Suppressor macrophage treated with lipopolysaccharide for 1 hour (primary cell): ENCODE data around the gene CCDC127.
"Not testable (repeated sequence)": the region's sequence is repeated elsewhere in the genome, so short reads cannot be mapped to it uniquely, and the experiment has no call there.

ENCODE experiments used
- DNase-seq, 3 donors: peaks; one replicate each; pipeline ENCODE4 v3.0.0-alpha.2; 2020 to 2022

The CCDC127 gene

GRCh38 chr5:201672-202071 is 16.3 kb downstream of the CCDC127 start:
- DNase-seq = no peak

GRCh38 chr5:200985-201384 is 17.0 kb downstream of the CCDC127 start:
- DNase-seq = no peak

DNA sequence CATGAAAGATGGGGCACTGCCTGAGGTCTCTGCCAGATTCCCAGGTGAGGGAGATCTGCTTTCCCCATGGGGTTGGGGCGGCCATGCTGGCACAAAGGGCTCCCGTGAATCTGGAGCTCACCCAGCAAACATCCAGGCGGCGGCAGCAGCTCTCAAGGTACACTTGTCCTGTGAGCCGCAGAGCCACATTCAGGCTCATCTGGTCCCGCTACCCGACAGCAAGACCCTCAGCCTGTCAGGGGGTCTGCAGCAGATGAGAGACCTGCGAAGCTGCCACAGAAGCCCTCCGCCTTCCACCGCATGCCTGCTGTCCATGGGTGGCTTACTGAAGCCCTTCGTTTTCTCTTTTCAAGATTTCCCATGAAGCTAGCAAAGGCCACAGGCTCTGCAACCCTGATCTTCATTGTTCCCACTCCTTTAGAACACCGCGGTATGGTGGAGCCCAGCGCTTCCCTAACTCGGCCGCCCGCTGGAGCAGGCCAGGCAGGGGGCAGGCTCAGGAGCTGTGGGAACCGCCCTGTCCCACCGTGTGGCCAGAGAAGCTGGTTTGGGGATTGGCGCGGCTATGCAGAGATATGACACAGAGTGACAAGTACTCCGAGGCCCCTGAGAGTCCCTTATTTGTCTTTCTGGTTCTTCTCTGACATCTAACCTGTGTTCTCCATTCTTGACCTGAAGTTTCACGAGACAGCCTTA is 17.9 kb downstream of the CCDC127 start:
- no peak for DNase-seq

- DNase-seq = no peak
Observed at GRCh38 chr5:199197-199949, 18.6 kb downstream of the CCDC127 start.

- no peak for DNase-seq
Observed at GRCh38 chr5:198516-199196, 19.3 kb downstream of the CCDC127 start.

- DNase-seq = no peak
Observed at GRCh38 chr5:197892-198489, 20.0 kb downstream of the CCDC127 start.

- not testable (repeated sequence) for DNase-seq
Observed at GRCh38 chr5:197031-197430, 20.9 kb downstream of the CCDC127 start.

DNA sequence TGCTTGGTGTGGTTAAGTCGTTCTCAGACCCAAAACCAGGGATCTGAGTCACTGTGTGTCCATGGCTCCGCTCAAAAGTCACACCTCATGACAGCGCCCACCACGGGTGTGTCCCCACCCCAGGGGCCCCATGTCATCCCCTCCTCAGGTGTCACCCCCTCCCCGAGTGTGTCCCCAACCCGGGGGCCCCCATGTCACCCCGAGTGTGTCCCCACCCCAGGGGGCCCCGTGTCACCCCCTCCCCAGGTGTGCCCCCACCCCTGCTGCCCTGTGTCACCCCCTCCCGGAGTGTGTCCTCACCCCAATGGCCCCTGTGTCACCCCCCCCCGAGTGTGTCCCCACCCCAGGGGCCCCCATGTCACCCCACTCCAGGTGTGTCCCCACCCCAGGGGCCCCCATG is 21.6 kb downstream of the CCDC127 start:
- DNase-seq = no peak

- DNase-seq = peak in 1 of 3 donors; percentile 8
Observed at GRCh38 chr5:195401-196160, 22.4 kb downstream of the CCDC127 start.

GRCh38 chr5:194603-195209 is 23.2 kb downstream of the CCDC127 start:
- no peak for DNase-seq

- no peak for DNase-seq
Observed at GRCh38 chr5:194102-194501, 23.9 kb downstream of the CCDC127 start.

- no peak for DNase-seq
Observed at GRCh38 chr5:192970-193831, 24.8 kb downstream of the CCDC127 start.

- DNase-seq = no peak
Observed at GRCh38 chr5:192691-192969, 25.3 kb downstream of the CCDC127 start.

DNA sequence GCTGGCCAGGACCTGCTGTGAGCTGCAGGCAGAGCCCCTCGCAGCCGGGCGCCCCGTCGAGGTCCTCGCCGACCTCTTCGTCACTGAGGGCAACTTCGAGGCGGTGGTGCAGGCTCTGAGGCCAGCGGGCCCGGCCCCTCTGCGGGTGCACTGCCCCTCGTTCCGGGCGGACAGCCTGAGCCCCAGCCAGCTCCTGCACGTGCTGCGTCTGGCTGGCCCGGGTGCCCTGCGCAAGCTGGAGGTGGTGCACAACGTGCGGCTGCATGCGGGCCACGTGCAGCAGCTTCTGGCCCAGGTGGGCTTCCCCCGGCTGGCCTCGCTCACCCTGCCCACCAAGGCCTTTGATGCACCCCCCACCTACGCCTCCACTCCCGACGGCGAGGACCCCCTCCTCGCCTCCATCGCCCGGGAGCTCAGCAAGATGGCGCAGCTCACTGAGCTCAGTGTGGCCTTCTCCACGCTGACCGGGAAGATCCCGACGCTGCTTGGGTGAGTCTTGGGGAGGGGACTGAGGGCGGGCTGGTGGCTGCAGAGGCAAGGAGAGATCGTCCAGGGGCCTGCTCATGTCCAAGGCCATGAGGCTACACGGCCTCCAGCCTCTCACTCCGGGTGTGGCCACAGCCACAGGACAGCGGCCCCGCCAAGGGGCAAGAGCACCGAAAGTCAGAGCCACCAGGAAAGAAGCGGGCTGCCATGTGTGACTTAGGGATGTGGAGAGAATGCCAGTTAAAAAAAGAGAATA is 25.8 kb downstream of the CCDC127 start:
- no peak for DNase-seq

- no peak for DNase-seq
Observed at GRCh38 chr5:191036-191948, 26.7 kb downstream of the CCDC127 start, which contains the start of gene LRRC14B. Gene LRRC14B (plus strand): TSS chr5:191495. CDS start chr5:191539, 44 bp downstream.

DNA sequence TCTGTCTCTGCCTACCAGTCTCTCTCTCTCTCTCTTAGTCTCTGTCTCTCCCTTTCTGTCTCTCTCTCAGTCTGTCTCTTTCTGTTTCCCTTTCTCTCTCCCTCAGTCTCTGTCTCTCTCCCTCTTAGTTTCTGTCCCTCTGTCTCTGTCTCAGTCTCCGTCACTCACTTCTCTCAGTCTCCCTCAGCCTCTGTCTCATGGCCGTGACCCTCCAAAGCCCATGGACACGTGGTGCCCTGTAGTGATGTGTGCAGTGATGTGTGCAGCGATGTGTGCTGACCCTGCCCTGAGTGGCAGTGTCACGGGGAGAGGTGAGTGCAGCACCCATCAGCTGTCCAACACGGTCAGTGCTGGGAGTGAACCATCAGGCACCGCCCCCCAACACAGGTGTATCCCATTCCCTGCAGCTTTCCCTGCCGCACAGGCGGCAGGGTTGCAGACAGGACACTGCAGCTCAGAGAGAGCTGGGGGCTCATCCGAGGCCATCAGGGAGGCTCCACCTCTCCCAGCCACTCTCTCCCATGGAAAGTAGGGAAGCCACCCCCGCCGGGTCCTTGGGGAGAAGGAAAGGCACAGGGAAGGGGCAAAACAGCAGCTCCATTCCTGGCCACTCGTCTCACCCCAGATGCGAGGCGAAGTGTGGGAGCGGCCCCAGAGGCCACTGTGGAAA is 27.5 kb downstream of the CCDC127 start:
- DNase-seq = no peak

DNA sequence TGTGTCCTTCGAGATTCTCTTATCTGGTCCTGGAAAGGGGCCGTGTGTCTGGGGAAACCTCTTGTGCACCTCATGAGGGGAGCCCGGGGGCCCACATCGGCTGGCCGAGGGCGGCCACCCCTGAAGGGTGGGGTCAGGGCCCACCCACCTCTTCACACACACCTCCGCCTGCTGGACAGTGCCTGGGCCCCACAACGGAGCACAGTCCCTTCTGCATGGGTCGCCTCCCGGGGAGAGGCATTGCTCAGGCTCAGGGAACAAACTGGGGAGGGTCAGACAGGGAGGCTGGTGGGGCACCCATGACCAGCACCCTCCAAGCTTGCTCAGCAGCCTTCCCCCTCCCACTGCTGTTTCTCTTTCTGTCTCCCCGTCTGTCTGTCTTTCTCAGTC is 28.0 kb downstream of the CCDC127 start:
- no peak for DNase-seq

DNA sequence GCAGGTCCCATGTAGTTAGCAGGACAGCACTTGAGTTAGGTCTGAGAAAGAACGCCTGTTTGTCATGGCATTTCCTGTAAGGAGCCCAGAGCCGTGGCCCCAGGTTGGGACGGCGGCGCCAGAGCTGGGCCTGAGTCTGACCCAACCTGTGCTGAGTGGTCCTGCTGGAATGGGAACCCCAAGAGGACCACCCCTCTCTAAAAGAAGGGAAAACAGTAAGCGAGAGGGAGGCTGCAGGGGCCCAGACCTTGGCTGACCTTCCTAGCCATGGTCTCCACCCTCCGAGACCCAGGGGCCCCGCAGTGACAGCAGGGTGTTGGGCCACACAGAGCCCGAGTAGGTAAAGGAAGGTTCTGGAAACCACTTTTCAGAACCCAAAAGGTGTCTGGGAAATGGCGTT is 28.5 kb downstream of the CCDC127 start:
- DNase-seq = no peak
